Measurements from ENCODE around the gene MYO1C.
"Not testable (repeated sequence)": the region's sequence is repeated elsewhere in the genome, so short reads cannot be mapped to it uniquely, and the experiment has no call there.

The MYO1C gene, protein sequence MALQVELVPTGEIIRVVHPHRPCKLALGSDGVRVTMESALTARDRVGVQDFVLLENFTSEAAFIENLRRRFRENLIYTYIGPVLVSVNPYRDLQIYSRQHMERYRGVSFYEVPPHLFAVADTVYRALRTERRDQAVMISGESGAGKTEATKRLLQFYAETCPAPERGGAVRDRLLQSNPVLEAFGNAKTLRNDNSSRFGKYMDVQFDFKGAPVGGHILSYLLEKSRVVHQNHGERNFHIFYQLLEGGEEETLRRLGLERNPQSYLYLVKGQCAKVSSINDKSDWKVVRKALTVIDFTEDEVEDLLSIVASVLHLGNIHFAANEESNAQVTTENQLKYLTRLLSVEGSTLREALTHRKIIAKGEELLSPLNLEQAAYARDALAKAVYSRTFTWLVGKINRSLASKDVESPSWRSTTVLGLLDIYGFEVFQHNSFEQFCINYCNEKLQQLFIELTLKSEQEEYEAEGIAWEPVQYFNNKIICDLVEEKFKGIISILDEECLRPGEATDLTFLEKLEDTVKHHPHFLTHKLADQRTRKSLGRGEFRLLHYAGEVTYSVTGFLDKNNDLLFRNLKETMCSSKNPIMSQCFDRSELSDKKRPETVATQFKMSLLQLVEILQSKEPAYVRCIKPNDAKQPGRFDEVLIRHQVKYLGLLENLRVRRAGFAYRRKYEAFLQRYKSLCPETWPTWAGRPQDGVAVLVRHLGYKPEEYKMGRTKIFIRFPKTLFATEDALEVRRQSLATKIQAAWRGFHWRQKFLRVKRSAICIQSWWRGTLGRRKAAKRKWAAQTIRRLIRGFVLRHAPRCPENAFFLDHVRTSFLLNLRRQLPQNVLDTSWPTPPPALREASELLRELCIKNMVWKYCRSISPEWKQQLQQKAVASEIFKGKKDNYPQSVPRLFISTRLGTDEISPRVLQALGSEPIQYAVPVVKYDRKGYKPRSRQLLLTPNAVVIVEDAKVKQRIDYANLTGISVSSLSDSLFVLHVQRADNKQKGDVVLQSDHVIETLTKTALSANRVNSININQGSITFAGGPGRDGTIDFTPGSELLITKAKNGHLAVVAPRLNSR

GRCh38 chr17:1492249-1493206, at the start of gene MYO1C:
Gene MYO1C (minus strand): TSS chr17:1492686. CDS start chr17:1492487, 199 bp downstream.
- no peak for DNase-seq (ENCODE audit: low read depth)

- no peak for DNase-seq (ENCODE audit: low read depth)
Observed at GRCh38 chr17:1541367-1541904, 49.0 kb upstream of the MYO1C start.

- no peak for DNase-seq (ENCODE audit: low read depth)
Observed at GRCh38 chr17:1539811-1540210, 47.3 kb upstream of the MYO1C start.

GRCh38 chr17:1535737-1536136, 43.3 kb upstream of the MYO1C start:
- DNase-seq (ENCODE audit: low read depth): no peak

DNA sequence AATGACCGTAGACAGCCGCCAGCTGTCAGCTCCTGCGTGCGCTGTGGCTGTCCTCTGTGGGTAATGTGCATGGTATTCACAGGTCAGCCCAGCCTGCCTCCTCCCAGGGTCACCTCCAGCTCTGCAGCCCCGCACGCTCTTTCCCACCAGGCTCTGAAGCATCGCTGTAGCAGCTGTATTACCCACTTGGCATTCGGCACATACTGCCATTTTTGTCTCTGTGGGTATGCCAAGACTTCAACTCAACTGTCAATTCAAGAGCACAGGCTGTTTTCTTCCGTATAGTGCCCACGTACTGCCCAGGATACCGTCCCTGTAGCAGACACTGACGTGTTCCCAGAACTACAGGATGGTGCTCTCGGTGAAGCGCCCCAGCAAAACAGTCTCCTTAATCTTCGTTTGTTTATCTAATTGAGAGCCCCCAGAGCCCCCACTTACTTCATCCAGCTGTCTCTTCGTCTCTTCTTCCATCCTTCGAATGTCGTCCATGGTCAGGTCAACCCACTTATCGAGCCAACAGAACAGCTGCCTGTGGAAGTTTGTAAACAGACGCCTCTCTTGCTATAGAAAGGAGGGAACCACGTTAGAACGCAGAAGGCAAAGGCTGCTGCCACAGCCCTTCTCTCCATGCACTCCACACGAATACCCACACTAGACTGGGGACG, 41.3 kb upstream of the MYO1C start:
- DNase-seq (ENCODE audit: low read depth): no peak

DNA sequence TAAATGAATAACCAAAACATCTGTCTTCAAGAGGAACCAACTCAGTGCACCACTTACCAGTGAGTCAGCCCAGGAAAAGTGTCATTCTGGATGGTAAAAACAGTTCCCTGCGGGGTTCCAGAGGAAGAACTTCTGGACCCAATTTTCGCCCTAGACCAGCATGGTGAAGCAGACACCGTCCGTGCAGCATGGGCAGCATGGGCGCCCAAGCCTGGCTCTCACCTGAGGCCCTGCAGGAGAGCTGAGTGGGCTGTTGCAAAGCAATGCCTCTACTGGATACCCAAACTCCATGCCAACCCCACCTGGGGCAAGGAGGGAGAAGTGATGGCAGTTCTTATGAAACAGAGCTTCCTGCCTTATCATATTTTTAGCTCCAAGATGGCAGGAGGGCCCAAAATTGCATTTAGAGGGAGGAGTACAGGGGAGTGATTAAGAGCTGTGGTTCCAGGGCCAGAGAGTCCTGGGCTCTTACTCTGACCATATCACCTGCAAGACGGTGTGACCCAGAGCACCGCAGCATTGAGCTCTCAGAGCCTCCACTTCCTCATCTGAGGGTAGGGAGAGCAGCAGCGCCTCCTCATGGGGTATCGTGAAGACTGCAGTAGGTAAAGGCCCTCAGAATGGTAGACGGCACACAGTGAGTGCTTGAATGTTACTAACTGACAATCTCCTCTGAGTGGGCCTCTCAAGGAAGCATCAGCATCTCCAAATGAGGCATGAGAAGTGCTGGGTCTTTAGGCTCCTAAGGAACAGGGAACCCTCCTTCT, 40.5 kb upstream of the MYO1C start:
- DNase-seq (ENCODE audit: low read depth): no peak

- DNase-seq (ENCODE audit: low read depth): no peak
Observed at GRCh38 chr17:1529863-1530262, 37.4 kb upstream of the MYO1C start.

GRCh38 chr17:1526876-1527275, 34.4 kb upstream of the MYO1C start:
- not testable (repeated sequence) for DNase-seq (ENCODE audit: low read depth)

DNA sequence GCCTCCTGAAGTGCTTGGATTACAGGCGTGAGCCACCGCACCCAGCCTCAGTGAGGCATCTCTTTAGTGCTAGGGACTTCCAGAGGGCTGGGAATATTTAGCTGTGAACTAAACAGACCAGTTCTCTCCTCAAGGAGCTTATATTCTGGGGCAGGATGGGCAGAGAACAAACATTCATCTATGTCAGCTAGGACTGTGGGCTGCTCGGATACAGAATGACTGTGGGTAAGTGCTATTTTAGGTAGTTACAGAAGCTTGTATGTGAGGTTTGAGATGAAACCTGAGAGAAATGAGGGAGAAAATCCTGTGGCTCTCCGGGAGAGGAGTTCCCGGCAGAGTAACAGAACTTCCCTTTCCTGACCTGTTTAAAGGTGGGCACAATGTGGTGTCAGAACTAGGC, 30.1 kb upstream of the MYO1C start:
- DNase-seq (ENCODE audit: low read depth): no peak

DNA sequence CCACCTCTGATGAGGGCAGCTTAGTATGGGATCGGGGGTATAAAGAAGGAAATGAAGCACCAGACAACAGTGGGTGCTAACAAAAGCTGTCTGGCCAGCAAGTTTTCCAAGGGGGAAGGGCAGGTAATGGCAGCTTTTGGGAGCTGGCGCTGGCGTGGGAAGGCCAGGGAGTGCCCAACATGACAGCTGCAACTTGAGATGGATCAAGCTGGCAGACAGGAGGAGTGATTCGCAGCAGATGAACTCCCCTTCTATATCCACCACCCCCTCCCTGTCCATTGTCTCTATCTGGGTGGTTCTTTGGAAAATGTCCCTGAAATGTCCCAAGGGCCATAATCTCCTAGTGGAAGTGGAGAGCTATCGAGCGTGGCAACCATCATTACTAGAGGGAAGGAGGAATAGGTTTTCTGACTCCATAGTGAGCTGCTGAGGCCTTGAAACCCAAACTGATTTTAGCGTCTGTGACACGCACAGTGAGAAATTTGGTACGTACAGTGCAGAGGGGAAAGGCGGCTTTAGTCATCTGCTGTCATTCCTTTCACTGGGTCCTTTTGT, 28.7 kb upstream of the MYO1C start:
- no peak for DNase-seq (ENCODE audit: low read depth)

GRCh38 chr17:1519678-1520077, 27.2 kb upstream of the MYO1C start:
- no peak for DNase-seq (ENCODE audit: low read depth)

DNA sequence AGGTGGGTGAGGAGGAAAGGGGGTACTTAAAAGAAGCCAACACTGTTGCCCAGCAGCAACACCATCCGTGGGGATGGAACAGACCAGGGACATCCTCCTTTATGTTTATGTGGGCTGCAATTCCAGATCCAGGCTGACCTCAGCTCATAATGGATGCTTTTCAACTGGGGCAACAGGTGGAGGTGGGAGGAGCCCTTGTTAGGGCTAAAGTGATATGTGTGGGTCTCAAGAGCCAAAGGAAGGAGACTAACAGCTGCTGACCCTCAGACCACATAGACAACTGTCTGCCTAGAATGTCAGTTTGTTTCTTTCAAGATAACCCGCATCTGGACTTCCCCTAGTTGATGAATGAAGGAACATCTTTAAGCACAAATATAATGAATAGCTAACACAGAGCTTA, 25.9 kb upstream of the MYO1C start:
- no peak for DNase-seq (ENCODE audit: low read depth)

DNA sequence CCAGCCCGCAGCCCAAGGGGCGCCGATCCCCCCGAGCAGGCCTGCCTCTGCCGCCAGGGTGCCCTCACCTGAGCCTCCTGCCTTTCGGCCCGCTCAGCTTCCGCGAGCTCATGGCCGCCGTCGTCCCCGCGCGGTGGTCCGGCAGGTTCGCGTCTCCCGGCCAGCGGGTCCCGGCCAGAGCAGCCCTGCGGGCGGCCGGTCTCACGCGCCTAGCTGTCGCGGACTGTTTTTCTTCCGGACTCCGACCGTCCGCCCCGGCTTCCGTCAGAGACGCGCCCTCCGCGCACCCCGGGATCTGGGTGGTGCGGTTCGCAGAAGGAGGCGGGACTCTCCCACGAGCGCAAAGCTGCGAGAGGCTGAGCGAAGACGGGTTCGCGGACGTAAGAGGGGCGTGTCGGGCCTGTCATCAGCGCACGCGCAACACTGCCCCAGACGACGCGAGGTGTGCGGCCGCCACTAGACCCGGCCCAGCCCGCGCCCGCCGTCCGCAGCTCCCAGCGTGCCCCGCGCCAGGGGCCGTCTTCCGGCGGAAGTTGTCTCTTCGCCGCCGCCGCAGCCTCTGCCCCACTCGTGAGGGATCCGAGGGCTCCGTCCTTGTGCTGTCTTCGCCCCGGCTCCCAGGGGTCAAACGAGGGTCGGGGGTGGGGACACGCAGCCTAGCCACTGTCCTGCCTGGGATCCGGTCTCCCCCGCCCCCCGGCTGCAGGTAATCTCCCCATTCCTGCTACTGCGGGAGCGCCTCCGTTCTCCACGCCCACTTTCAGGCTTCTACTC, 24.1 kb upstream of the MYO1C start, which contains the start of gene INPP5K:
INPP5K (minus strand) TSS at position 225 of the 774 bp plus-strand sequence; CDS start at position 112, 113 bp downstream.
- peak; percentile 95 for DNase-seq (ENCODE audit: low read depth)

- peak; percentile 42 for DNase-seq (ENCODE audit: low read depth)
Observed at GRCh38 chr17:1515640-1516387, 23.3 kb upstream of the MYO1C start.

- DNase-seq (ENCODE audit: low read depth): no peak
Observed at GRCh38 chr17:1512351-1512750, 19.9 kb upstream of the MYO1C start.

GRCh38 chr17:1511756-1512321, 19.4 kb upstream of the MYO1C start:
- DNase-seq (ENCODE audit: low read depth): no peak

DNA sequence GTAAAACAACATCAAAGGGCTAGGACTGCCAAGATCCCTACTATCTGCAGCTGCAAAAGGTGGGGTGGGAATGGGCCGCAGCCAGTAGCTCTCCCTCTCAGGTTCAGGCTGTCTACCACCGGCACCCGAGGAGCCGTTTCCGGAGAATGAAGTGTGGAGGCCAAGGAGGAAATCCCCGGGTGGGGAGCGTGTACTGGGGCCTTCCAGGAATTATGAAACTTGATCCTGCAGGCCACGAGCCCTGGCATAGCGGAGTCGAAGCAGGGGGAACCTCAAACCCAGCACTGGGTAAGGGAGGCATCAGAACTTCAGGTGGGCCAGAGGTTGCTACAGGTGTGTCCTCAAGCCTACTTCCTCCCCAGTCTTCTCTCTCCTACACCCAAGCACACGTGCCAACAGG, 18.8 kb upstream of the MYO1C start:
- DNase-seq (ENCODE audit: low read depth): no peak

Data from activated gamma-delta T cell treated with anti-CD3 and anti-CD28 coated beads, Interleukin-2, amount 50 U/mL, for 16 hours (primary cell).